ENCODE measurements around the gene ACTG1. TPM values are rescaled to one million over a fixed set of nuclear protein-coding genes. Genes with fewer than 3 reads are reported as not detected.

The ACTG1 gene
- total RNA-seq, 2 donors from 2014 or later: 4,461 to 5,616 TPM

DNA sequence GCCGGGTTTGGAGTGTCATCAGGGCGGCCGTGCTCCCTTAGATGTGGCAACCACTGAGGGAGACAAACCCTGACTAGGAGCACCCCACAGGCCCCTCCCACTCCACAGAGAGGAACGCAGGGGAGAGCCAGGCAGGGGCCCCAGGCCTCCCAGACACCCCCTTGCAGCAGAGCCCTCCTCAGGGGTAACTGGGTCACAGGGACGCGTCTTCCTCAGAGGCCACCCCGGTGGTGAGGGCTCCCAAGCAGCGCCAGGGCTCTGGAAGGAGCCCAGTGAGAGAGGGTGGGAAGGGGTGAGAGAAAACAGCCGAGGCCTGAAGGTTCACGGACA, 26.9 kb upstream of the ACTG1 start:
- DNase-seq: no peak
- Mint-ChIP-seq H3K36me3 (ENCODE audit: low read depth) (peaks cover 8% of the 10 kb centered on the region), H3K27me3 (ENCODE audit: insufficient read depth) (peaks cover 16% of the 10 kb centered on the region), H3K4me1 (no peaks in the 10 kb centered on the region), H3K9me3 (no peaks in the 10 kb centered on the region), H3K4me3 (no peak overlapping the region), H3K27ac (no peak overlapping the region)
- TF ChIP-seq CTCF (conservative IDR thresholded peaks at IDR 0.05): no peak
- WGBS, 2 experiments (ENCODE audit: insufficient coverage in 1 of 2, insufficient read length in 1 of 2): 90 to 97% methylated on average over 6 to 10 of the region's 10 CpGs
- Histone ChIP-seq H3K4me3 (ENCODE audit: low read length) (no peak overlapping the region), H3K9me3 (ENCODE audit: control insufficient read depth, low read length) (no peaks in the 10 kb centered on the region), H3K4me1 (ENCODE audit: control insufficient read depth, insufficient read depth, low read length) (no peaks in the 10 kb centered on the region), H3K27me3 (ENCODE audit: control insufficient read depth, insufficient read depth, low read length, poor library complexity, severe bottlenecking) (peaks cover 9% of the 10 kb centered on the region), H3K36me3 (ENCODE audit: control insufficient read depth, insufficient read depth, low read length) (peaks cover 5% of the 10 kb centered on the region), H3K27ac (ENCODE audit: low read depth, low read length) (no peak overlapping the region), H3K9ac (ENCODE audit: extremely low read depth, low read length, poor library complexity, severe bottlenecking) (no peak overlapping the region)

GRCh38 chr17:81538651-81539570, 26.3 kb upstream of the ACTG1 start:
- WGBS, 2 experiments (ENCODE audit: insufficient coverage in 1 of 2, insufficient read length in 1 of 2): 93% methylated on average over 19 to 26 of the region's 26 CpGs
- H3K27ac ChIP-seq (ENCODE audit: low read depth, low read length): no peak overlapping the region

DNA sequence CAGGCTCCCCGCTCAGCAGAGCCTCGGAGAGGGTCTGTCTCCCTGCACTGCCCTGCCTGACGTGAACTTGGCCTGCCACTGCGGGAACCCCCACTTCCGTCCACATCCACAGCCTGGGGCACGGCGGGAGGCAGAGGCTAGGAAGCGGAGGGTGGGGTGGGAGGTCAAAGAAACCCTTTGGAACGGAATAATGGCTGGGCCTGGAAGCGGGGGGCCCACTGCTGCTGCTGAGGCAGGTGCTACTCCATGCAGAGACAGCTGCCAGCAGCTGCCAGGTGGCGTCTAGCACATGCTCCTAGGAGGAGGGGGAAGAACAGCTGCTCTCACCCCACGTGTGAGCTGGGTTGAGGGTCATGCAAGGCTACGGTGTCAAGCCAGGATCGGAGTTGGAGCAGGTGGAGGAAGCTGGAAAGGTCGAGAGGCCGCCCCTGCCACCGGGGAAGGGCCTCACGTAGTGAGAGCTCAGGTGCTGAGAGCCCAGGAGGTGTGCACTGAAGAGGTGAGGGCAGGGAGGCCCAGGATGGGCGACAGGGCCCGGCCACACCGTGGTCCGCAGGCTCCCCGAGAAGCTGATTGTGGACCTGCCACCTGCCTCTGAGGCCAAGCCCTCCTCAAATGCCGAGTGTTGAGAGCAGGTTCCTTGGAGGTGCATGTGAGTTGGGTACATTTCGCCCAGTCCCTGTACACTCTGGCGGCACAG, 25.4 kb upstream of the ACTG1 start:
- H3K27ac ChIP-seq (ENCODE audit: low read depth, low read length): peak overlapping the region; percentile 44
- H3K27ac Mint-ChIP-seq: no peak overlapping the region
- H3K9me3 Mint-ChIP-seq: no peaks in the 10 kb centered on the region
- peaks cover 9% of the 10 kb centered on the region for H3K27me3 ChIP-seq (ENCODE audit: control insufficient read depth, insufficient read depth, low read length, poor library complexity, severe bottlenecking)
- no peaks in the 10 kb centered on the region for H3K9me3 ChIP-seq (ENCODE audit: control insufficient read depth, low read length)
- no peak overlapping the region for H3K9ac ChIP-seq (ENCODE audit: extremely low read depth, low read length, poor library complexity, severe bottlenecking)
- H3K36me3 Mint-ChIP-seq (ENCODE audit: low read depth): peaks cover 8% of the 10 kb centered on the region
- peak; percentile 10 for TF ChIP-seq CTCF (conservative IDR thresholded peaks at IDR 0.05)
- no peaks in the 10 kb centered on the region for H3K4me1 ChIP-seq (ENCODE audit: control insufficient read depth, insufficient read depth, low read length)
- H3K27me3 Mint-ChIP-seq (ENCODE audit: insufficient read depth): peaks cover 29% of the 10 kb centered on the region
- WGBS, 2 experiments (ENCODE audit: insufficient coverage in 1 of 2, insufficient read length in 1 of 2): 84 to 85% methylated on average over 20 to 26 of the region's 26 CpGs
- no peak overlapping the region for H3K4me3 Mint-ChIP-seq
- no peaks in the 10 kb centered on the region for H3K4me1 Mint-ChIP-seq
- no peak overlapping the region for H3K4me3 ChIP-seq (ENCODE audit: low read length)
- no peaks in the 10 kb centered on the region for H3K36me3 ChIP-seq (ENCODE audit: control insufficient read depth, insufficient read depth, low read length)
- no peak for DNase-seq

More at GRCh38 chr17:81538651-81539570, 26.3 kb upstream of the ACTG1 start:
- Mint-ChIP-seq H3K9me3 (no peaks in the 10 kb centered on the region), H3K36me3 (ENCODE audit: low read depth) (peaks cover 8% of the 10 kb centered on the region), H3K27ac (no peak overlapping the region), H3K4me3 (no peak overlapping the region), H3K4me1 (no peaks in the 10 kb centered on the region), H3K27me3 (ENCODE audit: insufficient read depth) (peaks cover 21% of the 10 kb centered on the region)
- no peaks in the 10 kb centered on the region for H3K4me1 ChIP-seq (ENCODE audit: control insufficient read depth, insufficient read depth, low read length)
- H3K4me3 ChIP-seq (ENCODE audit: low read length): no peak overlapping the region
- no peak for DNase-seq
- TF ChIP-seq CTCF (conservative IDR thresholded peaks at IDR 0.05): no peak
- no peaks in the 10 kb centered on the region for H3K9me3 ChIP-seq (ENCODE audit: control insufficient read depth, low read length)
- H3K27me3 ChIP-seq (ENCODE audit: control insufficient read depth, insufficient read depth, low read length, poor library complexity, severe bottlenecking): peaks cover 9% of the 10 kb centered on the region
- H3K9ac ChIP-seq (ENCODE audit: extremely low read depth, low read length, poor library complexity, severe bottlenecking): no peak overlapping the region
- no peaks in the 10 kb centered on the region for H3K36me3 ChIP-seq (ENCODE audit: control insufficient read depth, insufficient read depth, low read length)
